Eye (tissue), 1 donor: ENCODE results near the gene JMJD6.
"Not testable (repeated sequence)": the region's sequence is repeated elsewhere in the genome, so short reads cannot be mapped to it uniquely, and the experiment has no call there.

ENCODE experiments used
- DNase-seq: peaks from one replicate; pipeline ENCODE4 v3.0.0-alpha.2; 2015

JMJD6 gene

DNA sequence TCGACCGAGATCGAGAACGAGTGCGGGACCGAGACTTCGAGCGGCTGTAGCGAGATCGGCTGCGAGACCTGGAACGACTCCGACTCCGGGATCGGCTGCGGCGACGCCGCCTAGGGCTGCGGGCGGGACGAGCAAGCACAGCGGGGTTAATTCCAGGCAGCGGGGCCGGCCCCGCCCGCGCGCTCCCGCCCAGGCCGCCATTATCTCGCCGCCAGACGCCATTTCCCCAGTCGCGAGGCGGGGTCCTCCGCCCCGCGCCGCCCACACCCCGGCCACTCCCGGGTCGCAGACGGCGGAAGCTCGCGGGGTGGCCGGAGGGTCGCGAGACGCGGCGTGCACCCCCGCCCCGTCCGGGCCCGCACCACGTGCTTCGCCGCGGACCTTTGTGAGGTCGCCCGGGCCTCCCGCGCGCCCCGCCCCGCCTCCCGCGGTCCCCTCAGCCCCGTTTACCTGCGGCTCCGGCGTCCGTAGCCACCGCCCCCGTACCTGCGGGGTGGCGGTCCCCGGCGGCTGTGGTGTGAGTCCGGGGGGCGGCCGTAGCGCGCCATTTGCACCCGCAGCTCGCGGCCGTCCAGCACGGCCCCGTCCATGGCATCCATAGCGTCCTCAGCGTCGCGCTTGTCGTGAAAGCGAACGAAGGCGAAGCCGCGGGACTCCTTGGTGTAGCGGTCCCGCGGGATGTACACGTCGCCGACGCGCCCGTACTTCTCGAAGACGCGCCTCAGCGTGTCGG lies 10.1 kb upstream of the JMJD6 start:
- peak; percentile 88 for DNase-seq

DNA sequence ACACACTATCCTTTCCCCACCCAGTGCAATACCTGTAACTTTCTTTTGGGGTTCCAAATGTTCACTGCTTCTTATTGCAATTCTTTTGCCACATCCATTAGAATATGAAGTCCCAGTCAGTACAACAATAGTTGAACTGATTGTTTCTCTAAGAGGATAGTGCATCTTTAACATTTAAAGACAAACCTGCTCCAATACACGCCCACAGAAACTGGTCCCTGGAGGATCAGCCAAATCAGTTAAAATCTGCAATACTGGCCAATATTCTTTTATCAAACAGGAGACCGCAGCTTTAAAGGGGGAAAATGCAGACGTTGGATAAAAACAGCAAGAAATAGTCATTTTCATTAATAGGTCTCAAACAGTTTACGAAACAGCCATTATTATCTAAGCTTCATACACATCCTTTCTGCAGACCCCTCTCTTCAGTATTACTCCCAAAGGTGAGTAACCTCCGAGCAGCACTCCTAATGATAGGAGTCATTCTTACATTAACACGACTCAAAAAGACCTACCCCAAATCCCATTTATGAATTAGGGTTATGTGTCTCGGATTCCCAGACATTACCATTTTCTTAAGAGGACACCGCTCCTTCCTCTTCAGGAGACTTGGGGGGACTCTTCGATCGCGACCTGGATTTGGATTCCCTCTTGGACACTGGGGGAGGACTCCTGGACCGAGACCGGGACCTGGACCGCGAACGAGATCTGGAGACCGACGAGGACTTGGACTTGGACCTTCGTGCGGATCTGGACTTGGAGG lies 9.4 kb upstream of the JMJD6 start:
- DNase-seq: no peak

DNA sequence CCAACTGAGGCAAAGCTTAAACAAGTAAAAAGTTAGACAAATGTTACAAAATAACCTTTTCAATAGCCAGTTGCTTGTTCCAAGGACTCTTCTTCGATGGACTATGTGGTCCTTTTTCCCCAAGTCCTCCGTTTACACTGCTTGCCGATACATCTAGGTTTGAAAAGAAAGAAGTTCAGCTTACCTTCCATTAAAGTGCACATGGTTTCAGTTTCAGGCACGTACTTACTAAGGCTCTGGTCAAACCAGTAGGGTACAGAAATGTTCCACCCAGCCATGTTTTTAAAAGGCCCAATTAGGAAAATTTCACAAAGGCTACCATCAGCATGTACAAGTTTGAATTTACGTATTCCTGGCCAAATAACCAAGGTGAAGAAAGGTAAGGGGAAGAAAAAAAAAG lies 8.6 kb upstream of the JMJD6 start:
- no peak for DNase-seq

DNA sequence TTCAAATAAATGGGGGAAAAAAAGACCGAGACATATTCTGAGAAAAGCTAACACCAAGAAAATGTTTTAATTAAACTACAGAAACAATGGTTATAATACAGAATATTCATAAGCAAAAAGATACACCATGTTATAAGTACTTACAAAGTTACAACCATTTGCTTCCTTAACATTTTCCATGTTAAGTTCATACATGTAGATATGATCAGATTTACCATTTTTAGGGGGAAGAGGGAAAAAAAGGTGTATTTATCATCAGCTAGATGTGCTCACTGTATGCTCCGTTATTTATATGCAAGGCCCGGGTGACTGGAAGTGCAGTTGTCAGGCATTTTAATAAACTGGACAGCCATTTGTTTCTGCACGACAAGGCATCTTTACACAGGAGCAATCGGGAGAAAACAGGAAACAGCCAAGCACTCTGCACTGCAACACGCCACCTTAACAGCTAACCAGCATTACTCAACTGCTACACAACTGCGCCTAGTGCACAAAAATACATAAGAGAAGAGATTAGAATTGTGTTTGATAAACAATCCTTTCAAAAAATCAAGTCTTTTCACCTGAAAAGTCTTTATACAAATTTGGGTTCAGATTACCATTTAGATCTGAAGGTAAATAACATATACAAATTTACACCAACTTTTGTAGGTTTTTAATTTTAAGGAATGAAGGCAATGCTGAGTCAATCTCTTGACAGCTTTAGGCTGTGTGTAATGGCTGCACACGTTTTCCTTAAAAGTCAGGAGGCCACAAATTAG lies 7.9 kb upstream of the JMJD6 start:
- DNase-seq: no peak

DNA sequence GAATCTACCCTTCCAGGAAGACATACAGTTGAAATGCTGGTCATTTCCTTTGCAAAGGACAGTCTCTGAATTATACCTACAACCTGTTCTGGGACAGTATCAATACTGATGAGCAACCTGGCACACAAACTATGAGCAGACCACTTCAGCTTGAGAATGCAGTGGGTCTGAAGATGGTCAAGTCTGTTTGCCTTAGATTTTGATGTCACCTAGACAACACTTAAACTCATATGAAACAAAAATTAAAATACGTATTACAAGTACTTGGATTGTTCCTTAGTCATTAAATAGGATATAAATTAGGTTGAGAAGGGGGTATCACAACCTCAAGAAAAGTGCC lies 7.2 kb upstream of the JMJD6 start:
- no peak for DNase-seq

DNA sequence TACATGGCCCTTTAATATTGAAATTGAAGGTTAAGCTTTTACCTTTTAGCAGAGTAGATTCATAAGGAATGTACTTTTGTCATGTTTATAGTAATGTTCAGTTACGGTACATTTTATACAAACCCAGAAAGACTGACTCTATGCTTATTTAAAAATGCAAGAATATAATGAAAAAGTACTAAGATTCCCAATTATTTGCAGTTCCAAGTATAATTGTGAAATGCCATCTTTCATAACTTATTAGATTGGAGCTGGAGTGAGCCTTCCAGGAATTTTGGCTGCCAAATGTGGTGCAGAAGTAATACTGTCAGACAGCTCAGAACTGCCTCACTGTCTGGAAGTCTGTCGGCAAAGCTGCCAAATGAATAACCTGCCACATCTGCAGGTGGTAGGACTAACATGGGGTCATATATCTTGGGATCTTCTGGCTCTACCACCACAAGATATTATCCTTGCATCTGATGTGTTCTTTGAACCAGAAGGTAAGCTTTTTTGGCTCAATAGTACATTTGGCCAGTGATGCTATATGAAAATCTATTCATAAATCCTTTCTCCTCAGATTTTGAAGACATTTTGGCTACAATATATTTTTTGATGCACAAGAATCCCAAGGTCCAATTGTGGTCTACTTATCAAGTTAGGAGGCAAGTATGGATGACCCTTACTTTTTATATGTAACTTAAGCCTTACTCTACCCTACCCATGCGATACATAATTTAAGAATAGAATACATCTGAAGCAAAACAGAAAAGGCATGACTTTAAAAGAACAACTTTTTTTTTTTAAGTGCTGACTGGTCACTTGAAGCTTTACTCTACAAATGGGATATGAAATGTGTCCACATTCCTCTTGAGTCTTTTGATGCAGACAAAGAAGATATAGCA lies 6.6 kb upstream of the JMJD6 start:
- no peak for DNase-seq

DNA sequence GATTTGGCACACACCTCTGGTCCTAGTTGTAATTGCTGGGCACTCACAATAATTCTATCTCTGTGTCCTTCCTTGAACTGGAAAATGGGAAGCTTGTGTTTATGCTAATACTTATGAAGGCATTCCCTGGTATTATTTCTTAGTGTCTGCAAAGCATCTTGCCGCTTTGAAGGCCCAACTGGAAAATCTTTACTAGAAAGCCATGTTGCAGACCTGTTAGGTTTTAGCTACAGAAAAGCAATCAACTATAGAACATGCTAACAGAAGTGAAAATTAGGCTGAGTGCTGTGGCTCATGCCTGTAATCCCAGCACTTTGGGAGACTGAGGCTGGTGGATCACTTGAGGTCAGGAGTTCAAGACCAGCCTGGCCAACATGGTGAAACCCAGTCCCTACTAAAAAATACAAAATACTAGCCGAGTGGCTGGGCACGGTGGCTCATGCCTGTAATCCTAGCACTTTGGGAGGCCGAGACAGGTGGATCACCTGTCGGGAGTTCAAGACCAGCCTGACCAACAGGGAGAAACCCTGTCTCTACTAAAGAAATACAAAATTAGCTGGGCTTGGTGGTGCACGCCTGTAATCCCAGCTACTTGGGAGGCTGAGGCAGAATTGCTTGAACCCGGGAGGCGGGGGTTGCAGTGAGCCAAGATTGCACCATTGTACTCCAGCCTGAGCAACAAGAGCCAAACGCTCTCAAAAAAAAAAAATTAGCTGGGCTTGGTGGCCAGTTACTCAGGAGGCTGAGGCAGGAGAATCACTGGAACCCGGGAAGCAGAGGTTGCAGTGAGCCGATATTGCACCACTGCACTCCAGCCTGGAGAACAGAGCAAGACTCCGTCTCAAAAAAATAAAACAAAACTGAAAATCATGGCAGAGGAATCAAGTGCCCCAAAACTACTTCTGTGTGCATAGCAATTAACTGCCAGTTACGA lies 5.7 kb upstream of the JMJD6 start:
- not testable (repeated sequence) for DNase-seq

DNA sequence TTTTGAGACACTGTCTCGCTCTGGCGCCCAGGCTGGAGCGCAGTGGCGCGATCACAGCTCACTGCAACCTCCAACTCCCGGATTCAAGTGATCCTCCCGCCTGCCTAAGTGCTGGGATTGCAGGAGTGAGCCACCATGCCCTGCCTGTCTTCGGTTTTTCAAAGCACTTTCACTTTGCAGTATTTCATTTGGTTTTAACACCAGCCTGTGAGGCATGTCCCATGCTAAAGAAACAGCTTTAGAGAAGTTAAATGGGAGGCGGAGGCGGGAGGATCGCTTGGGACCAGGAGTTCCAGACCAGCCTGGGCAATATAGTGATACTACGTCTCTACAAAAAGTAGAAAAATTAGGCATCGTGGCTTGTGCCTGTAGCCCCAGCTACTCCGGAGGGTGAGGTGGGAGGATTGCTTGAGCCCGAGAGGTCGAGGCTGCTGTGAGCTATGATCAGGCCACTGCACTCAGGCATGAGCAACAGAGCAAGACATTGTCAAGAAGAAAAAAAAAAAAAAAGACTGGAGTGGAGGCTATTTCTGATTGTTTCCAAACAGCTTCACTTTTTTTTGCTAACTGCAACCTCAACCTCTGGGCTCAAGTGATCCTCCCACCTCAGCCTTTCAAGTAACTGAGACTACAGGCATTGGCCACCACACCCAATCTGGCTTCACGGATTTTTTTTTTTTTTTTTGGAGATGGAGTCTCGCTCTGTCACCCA lies 1.5 kb upstream of the JMJD6 start:
- DNase-seq: no peak

DNA sequence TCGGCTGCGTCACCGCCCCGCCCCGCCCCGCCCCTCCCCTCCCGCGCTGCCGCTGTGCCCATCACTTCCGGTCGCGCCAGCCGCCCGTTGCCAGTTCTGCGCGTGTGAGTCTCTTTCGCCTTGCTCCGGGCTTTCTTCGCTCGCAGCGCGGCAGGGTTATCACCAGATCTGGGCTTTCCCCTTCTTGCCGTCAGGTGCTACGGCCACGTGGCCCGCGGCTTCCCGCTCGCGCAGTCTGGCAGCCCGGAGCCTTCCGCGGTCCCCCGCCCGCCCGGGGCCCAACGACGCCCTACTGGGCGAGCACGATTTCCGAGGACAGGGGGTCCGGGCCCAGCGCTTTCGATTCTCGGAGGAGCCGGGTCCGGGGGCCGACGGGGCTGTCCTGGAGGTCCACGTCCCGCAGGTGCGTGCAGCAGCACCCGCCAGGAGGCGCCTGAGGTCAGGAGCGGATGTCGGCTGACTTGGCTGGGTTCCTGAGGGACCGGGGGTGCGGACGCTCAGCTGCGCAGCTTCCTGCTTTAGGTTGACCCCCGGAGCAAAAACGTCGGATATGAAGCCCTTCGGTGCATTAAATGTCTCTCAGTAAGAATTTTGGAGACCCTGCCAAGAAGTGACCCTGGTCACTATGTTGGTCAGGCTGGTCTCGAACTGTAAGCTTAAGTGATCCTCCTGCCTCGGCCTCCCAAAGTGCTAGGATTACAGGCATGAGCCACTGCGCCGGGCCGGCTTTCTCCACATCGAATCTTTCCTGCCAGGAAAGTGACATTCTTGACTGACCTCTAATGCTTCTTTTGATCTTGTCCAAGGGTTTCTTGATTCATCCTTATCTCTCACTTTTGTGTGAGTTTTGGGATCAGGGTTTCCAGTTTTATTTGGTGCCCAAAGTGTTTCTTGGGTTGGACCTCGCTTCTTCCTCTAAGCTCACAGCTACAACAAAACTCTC lies 641 bp upstream of the JMJD6 start, which contains the start of gene METTL23:
Gene METTL23 (plus strand): TSS at position 64 of the 943 bp plus-strand sequence. CDS start 2,872 bp downstream, outside the sequence.
- DNase-seq: peak; percentile 89

DNA sequence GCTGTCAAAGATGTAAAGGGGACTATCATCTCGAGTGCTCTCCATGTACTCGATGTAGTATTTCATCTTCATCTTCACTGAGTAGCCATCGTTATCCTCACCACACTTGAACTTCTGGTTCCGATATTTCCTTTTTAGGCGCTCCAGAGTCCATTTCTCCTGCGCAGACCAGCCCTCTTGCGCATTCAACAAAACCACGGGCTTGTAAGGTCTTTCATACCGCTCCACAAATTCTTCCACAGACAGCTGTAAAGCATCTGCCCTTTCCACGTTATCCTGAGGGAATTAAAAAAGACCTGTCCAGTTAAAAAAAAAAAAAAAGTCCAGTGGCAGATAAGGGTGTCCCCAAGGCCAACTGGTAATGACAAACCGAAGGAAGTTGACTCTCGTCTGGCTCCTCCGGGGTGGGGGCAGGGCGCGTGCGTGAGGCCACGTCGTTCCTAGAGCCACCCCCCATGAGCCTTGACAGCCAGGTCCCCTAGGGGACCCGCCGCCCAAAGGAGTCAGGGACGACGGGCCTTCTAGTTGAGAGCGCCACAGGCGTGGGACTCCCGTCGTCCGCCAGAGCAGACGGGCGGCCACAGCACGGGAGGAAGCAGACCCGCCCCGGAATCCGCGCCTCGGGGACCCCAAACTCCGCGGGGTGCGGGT lies 701 bp downstream of the JMJD6 start:
- peak; percentile 67 for DNase-seq

DNA sequence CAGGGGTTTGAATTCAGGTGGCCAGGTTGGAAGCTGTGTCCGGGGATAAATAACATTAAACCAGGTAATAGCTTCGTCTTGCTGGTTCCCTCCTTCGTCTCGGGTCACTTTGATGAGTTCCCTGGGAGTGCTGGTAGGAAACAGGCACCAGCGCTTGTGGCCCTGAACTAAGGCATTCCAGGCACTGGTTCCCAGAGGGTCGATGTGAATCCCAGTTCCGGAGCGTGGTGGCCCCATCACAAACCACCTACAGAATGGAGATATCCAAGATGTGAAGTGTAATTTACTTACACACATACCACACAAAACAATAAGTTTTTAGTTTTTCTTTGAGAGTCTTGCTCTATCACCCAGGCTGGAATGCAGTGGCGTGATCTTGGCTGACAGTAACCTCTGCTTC lies 2.6 kb downstream of the JMJD6 start:
- no peak for DNase-seq

DNA sequence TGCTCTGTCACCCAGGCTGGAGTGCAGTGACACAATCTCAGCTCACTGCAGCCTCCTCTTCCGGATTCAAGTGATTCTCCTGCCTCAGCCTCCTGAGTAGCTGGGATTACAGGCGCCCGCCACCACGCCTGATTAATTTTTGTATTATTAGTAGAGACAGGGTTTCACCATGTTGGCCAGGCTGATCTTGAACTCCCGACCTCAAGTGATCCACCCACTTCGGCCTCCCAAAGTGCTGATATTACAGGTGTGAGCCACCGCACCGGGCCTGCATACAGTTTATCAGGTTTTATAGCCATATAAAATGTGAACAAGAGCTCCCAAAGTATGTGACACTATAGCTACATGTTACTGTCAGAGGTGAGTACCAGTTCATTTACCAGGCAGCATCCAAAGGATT lies 3.4 kb downstream of the JMJD6 start:
- DNase-seq: not testable (repeated sequence)

DNA sequence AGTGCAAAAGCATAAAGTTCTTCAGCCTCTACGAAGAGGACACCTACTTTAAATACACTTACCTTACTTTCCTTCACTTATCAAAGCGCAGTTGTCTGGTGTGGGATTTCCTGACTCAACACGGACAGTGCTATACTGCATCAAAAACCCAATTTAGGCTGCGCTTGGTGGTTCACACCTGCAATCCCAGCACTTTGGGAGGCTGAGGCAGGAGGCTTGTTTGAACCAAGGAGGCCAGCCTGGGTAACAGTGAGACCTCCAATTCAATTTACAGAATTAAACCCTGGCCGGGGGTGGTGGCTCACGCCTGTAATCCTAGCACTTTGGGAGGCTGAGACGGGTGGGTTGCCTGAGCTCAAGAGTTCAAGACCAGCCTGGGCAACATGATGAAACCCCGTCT lies 4.1 kb downstream of the JMJD6 start:
- DNase-seq: no peak

DNA sequence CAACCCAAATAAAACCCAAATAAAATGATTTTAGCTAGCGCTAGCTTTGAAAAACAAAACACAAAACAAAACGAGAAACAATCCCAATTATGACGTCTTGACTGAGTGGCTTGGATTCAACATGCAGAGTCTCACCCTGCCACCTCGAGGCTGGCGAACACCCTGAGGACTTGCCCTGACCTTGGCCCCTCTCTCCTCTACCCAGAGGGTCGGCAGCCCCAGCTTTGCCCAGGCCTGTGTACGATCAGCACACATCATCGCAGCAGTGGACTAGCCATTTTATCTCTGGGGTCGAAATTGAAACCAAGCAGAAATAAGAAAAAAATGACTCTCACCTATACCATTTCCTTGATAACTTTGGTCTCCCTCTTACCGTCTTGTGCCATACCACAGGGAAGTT lies 4.9 kb downstream of the JMJD6 start:
- DNase-seq: no peak

DNA sequence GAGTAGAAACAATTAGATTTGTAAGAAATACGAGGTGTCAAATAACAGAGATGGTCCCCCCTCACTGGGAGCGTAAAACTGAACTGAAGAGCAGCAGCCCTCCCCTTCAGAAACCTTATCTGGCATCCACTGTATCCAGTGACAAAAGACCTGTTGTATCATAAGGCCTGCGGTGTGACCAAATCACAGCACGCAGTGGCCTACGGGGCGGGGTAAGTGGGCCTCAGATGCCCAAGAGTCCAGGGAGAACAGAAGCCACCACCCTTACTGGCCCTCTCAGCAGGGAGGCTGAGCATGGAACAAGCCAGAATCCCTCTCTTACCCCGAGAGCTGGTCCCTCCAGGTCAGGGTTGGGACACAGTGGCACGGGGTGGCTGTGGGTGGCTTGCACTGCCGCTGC lies 5.5 kb downstream of the JMJD6 start:
- no peak for DNase-seq

DNA sequence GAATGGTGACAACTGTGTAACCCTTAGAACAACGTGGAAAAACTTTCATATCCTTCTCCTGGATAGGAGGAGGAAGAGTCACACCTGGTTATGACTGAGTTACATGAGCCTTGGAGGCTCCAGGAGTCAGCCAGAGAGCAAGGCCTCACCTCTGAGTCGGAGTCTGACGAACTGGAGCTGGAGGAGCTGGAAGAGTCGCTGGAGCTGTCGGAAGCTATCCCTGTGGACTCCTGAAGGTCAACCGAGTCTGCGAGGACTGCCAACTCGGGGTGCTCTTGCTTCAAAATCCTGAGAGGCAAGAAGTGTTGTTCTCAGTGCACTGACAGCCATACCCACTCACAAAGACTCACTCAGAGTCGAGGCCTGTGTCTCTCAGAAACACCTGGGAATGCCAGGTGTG lies 6.2 kb downstream of the JMJD6 start:
- DNase-seq: no peak

DNA sequence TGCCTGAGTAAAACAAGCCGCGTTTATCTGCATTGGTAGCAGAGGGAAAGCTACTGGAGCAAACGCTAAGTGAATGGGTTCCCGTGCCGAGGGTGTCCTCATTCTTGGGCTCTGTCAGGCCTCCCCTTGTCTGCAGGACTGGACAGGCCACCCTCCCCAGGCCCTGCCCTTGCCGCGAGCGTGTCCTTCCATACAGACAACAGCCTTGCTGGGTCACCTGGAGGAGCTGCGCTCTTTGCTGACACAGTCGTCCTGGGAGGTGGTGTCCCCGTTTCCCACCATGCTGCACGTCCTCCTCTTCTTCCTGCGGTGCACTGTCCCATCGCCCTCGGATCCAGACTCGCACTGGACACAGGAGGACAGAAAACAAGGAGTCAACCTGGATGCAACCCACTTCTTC lies 7.9 kb downstream of the JMJD6 start:
- DNase-seq: no peak

DNA sequence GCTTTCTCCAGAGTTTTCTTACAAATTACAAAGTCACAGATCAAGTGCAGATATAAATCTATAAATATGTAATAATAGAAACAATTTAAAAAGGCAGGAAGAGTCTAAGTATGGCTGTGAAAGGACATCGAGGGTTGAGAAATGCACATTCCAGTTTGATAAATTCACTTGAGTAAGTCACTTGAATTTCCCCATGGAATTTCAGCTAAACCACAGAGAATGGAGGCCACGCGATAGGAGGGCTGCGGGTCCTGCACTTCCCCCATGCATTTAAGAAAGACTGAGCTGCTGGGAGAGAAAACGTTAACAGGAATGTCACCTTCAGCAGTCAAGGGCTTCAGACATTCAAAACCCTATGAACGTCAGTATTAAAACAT lies 9.6 kb downstream of the JMJD6 start:
- DNase-seq: no peak

DNA sequence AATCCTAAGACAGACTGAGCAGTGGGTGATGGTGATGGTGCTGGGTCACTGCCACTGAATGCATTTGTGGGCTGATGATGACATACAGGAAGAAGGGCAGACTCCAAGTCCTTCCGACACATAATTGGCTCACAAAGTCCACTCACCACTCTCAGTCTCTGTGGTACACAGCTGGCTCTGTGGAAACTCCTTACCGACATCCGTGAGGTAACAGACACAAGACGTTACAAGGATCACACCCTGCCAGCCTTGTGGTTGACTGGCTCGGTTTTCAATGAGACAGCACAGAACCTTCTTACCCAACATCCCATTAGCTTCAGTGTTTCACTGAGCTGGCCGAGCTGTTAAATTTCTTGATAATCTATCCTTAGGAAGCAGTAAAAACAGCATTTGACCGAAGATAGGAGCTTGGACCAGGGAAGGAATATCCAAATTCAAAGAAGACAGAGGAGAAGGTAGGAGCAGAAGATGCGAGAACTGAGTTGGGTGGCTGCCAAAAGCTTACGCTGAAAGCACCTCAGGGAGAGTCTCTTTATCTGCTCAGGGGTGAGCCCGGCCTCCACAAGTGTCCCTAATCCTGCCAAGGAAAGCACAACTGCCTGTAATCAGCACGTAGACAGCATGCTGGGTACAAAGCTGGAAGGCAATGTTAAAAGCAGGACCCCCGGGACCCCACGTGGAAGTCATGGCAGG lies 10.1 kb downstream of the JMJD6 start:
- DNase-seq: no peak
